SKM-1 treated with dmso at 0.1 percent for 144 hours (cell line): ENCODE measurements around the gene TNFSF8.

Source experiments
- DNase-seq: peaks from one replicate; lab custom pipeline; 2025; ENCODE audit not compliant: unreplicated experiment; lab: John Stamatoyannopoulos, UW

TNFSF8 gene

DNA sequence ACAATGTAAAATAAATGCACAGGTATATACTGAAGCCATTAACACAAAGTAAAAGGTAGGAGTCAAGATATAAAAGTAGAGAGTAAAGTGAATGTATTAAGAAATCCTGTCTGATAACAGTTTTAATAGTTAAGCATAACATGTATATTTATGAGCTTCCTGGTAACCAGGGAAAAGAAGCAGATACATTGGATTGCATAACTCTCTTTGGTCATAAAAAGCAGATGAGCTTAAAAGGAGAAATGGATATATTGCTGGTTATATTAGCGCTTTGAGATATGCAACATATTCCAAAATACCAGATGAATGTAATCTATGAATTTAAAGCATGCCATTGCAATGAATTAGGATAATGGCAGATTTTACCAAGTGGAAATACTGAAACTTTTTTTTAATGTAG lies 6.2 kb upstream of the TNFSF8 start:
- DNase-seq: no peak

DNA sequence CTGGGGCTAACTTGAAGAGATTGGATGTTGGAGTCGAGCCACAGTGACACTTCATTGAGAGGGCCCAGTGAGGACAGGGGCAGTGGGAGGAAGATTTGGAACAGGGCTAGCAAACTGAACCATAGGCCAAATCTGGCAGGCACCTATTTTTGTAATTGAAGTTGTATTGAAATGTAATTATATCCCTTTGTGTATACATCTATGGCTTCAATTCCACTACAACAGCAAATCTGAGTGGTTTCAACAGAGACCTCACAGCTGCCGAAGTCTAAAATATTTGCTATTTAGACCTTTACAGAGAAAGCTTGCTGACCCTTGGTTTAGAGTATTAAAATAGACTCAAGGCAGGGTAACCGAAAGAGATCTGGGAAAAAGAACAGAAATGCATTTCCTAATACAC lies 4.7 kb upstream of the TNFSF8 start:
- DNase-seq: no peak

DNA sequence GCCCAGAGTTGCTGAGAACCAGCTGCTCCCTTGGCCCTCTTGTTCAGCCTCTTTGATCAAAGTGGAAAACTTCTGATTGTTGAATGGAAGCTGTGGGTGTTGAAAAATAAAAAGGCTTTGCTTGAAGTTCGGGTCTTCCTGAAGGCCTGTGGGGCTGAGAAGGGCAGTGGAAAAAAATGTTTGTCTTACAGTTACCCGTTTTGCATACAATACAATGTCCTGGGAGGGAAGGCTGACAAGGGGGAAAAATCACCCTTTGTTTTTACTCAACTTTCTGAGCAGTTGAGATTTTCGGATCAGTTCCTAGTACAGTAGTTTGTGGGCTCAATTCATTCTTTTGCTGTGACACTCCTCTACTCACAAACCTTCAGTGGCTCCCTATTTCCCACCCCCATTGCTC lies 2.1 kb upstream of the TNFSF8 start:
- DNase-seq: no peak

DNA sequence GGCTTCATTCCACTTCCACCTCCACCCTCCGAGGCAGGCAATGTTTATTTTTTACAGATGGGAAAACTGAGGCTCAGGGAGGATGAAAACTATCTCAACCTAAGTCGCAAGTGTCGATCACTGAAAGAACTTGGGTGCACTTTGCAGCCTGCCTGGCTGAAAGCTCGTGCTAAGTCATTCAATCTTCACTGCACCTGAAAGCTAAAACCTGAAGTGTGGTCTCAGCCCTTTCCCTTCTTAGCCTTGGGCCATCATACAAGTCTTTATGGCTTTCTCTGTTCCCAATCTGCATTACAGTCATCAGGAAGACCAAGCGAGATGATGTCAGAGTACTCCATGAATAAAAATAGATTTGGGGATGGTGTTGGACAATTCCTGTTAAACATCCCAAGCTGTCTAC lies 1.0 kb upstream of the TNFSF8 start:
- no peak for DNase-seq

DNA sequence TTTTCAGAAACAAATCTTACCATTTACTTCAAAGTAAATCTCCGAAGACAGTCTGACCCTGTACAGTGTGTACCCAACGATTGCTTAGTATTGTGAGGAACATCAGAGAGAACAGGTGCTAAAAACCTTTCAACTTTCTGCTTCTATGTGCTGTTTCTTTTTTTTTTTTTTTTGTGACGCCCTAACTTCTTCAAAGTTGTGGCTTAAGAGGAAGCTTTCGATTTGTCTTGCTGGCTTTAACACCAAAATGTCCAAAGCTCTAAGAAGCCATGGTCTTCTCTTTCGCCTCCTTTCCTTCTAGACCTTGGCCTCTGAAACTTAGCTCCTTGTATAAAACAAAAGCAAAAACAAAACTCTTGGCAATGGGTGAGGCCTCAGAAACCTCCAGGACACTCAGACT lies 1.2 kb downstream of the TNFSF8 start:
- DNase-seq: no peak

DNA sequence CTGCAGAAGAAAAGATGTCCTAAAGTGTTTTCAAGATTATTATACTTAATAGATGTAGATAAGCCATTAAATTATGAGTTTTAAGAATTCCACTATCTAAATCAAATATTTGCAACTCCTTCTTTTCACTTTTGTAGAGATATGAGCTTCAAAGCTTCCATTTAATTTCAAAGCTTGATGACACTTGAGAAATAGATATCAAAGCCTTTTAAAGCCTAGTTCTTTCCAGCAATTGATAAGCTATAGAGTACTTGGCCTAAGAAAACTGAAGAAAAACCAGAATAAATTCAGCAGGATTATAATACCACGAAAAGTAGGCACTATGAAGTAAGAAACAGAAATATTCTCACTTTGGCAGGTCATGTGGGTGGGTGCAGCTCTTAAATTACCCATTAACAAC lies 1.7 kb downstream of the TNFSF8 start:
- DNase-seq: no peak

DNA sequence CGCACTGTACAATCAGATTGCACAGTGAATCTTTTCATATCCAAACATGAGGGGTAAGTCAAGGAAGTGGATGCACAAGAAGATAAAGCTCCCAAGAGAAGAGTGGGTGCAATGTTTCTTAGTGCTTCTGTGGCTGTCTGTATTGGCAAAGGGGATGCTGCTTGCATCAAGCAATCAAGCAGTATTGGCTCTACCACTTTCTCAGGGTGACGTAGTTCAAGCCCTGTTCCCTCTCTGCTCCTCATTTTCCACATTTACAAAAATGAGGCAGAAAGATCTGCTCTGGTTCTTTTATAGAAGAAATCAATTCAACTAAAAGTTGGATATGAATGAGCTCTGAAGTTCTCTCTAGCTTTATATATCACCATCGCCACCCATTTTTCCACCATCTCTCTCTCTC lies 2.3 kb downstream of the TNFSF8 start:
- no peak for DNase-seq

DNA sequence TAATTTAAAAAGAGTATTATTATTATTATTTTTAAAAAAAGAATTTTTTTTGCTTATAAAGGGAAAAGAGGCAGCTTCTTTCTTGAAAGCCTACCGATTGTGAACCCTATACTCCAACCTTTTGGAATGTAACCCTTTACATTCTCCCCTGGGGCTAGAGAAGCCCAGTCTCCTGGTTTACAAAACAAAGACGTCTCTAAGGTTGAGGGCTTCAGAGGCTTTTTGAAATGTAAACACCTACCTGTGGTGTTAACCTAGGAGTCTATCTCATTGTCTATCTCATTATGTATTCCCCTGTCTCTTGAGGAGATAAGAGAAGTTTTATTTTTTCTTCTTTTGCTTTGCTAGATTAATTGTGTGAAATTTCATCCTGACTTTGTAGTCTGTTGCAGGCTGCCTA lies 4.7 kb downstream of the TNFSF8 start:
- DNase-seq: no peak

DNA sequence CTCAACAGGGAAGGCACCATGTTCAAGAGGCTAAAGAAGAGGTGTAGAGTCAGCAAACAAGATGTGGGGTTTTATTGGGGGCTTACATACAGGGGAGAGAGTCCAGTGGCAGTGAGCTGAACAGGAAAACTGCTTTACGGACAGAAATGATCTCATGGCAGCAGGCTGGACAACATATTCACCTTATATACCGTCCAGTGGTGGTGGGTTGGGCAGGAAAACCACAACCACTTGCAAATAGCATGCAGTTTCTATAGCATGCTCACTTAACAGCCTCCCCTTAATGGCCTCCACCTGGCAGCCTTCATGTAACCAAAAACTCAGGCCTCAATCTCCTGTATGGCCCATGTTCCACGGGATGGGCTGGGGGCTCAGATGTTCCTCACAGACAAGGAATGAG lies 5.4 kb downstream of the TNFSF8 start:
- DNase-seq: no peak

DNA sequence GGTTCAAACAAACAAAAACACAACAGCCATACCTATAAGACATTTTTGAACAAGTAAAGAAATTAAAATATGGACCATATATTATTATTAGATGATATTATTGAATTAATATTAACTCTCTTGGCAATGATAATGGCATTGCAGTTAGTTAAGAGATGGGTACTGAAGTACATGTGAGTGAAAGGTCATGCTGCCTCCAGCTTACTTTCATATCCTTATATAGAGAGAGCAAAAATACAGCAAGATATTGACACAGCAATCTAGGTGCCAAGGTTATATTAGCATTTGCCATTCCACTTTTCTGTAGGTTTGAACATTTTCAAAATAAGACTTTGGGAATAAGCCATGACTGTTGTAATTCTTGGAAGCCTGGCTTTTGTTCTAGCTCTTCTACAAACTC lies 6.1 kb downstream of the TNFSF8 start:
- DNase-seq: no peak

DNA sequence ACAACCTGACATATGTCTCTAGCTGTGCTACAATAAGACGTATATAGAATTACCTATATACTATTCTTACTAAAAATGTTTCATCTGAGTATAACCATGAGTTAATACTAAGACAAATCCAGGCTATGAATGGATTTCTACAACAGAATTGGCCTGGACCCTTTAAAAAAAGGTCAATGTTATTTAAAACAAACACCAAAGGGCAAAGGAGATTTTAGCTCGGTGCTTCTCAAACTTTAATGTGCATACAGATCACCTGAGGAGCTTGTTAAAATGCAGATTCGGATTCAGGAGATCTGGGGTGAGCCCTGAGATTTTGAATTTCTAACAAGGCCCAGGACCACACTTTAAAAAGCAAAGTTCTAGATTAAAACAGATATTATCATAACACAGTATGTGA lies 6.5 kb downstream of the TNFSF8 start:
- DNase-seq: no peak

DNA sequence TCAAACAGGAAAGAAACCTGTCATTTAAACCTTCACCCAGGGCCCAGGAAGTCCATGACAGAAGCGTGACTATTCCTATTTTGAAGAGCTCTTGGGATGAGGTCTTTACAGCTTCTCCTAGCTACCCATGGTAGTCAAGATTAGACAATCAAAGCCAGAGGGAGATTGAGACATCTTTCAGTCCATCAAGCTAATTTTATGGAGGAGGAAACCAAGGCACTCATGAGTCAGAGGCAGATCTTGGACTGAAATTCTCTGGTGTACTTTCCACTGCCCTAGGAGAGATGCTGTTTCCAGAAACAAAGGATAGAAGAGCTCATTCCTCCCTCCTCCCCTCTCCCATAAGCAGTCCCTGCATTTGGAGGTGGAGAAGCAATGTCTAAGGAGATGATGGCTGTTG lies 9.2 kb downstream of the TNFSF8 start:
- DNase-seq: no peak

DNA sequence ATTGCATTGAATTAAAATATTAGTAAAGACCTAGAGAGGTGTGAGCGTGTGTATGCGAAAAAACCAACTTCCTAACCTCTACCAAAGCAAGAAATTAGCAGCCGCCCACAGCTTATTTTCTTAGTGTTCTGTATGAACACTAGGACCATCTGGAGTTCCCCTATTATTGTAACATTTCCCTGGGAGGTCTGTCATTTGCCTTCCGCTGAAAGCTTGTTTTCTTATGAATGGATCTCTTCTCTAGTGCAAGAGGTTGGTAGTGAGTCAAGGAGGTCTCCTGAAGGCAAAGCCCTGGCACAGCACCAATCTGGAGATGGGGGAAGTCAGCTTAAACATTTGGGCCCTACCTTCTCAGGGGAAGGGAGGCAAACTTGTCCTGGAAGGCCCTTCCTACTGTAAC lies 10.8 kb downstream of the TNFSF8 start:
- DNase-seq: no peak

DNA sequence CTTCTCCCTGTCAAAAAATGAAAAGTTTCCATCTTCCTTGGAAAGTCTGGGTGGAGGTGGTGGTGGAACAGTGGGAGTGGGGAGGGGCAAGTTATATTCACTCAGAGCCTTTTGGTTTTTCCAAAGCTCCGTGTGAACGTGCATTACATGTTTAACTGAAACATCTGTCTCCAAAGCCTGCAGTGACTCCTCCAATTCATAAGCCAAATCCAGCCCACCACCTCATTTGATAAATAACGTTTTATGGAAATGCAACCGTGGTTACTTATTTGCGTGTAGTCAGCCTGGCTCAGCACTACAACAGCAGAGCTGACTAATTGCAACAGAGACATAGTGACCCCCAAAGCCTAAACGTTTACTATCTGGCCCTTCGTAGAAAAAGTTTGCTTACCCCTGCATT lies 13.9 kb downstream of the TNFSF8 start:
- DNase-seq: no peak

DNA sequence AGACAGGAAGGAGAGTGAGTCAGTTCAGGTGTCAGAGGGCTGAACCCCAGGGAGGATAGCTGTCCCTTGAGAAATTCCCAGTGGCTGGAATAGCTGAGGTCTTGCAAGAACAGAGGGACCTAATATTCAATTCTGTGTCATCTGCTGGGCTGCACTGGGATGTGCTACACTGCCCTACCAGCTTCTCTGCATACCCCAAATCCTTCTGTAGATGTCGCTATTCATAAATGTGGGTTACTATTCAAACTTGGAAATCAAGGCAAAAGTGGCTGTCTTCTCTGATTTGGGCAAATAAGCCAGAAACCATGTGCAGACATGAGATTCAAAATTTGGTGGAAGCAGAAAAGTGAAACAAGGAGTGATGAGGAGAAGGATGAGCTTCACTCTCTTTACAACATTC lies 16.3 kb downstream of the TNFSF8 start:
- no peak for DNase-seq

DNA sequence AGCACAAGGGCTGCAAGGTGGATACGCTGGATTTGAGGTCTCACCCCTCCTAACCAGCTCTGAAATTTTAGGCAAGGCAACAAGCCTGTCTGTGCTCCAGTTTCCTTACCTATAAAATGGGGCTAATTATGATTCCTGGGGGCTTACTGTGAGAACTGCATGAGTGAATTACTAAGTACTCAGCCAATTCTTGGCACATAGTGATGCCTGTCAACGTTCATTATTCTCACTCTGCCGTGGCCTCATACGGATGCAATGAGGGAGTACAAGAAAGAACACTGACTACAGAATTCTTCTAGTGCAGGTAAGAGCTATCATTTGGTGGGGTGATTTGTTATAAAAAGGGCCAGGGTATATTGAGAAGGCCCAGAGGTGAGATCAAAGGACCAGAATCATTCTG lies 16.7 kb downstream of the TNFSF8 start:
- DNase-seq: no peak

DNA sequence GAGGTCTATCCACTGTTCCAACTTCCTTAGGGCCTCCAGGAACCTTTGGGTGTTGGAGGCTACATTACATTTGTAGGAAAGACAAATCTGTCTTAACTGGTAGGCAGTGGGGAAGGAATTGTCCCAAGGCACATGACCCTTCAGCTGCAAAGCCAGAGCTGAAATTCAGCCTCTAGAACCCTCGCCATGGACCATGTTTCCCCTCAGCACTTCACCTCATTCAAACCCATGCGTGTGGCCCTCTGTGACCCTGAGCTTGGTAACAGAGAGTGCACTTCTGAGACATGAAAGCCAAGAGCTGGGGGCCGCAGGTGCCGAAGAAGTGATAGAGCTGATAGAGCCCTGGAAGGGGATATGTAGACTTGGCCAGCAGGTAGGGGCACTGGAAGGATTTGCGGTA lies 17.2 kb downstream of the TNFSF8 start:
- DNase-seq: no peak

DNA sequence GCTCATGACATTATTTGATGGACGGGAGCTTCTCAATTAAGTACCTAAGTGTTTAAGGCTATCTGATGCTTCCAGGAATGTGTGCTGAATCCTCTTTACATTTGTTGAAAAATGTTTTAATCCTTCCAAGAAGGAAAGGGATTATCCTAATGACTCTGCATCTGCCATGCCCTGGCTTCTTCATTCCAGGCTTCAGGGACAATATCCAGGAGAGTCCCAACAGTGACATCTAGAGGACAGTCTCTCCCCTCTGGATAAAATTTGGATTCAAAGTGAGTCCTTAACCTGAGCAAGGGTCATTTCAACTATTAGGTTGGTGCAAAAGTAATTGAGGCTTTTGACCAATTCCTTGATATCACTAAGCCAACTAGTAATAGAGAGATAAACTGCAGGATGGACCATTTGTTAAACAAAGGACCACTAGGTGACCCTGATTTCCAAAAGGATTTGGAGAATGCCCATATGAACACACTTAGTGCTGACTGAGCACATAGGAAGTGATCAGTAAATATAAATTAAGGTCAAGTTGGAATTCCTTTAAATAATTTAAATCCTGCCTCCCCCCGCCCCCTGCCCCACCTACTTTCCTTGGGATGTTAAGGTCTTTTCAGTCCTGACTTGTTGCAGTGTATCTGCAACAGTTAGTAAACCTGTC lies 19.1 kb downstream of the TNFSF8 start:
- DNase-seq: no peak

DNA sequence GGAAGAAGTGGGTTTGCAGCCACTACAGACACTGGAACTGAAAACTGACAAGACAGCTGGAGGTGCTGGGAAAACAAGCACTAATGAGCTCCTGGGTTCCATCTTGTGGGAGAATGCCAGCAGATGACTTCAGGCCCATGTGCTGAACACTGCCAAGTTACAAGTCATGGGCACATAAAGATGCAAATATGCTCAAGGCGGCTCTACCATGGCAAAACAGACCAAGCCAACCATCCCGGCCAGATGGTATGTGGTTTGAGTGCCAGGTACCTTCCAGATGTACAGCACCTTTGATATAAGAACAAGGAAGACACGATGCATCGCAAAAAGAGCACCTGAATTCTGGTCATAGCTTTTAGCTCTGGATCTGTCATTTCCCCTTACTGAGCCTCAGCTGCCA lies 19.9 kb downstream of the TNFSF8 start:
- no peak for DNase-seq

DNA sequence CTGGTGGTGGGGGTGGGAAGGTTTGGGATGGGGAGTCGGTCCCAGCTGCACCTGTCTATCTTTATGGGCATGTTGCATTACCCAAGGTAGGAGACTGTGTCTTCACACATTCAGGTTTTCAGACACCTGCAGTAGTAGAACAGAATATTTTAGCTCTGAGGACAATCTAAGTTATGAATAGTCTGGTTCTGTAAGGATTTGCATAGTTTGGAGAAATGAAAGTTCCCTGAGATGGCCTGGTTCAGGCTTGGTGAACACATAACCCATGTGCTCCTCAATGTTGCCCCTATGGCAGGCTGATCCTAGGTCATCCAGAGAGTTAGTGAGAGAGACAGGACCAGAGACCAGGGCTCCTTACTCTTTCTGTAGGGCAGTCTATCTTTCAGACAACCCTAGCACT lies 20.7 kb downstream of the TNFSF8 start:
- DNase-seq: no peak

DNA sequence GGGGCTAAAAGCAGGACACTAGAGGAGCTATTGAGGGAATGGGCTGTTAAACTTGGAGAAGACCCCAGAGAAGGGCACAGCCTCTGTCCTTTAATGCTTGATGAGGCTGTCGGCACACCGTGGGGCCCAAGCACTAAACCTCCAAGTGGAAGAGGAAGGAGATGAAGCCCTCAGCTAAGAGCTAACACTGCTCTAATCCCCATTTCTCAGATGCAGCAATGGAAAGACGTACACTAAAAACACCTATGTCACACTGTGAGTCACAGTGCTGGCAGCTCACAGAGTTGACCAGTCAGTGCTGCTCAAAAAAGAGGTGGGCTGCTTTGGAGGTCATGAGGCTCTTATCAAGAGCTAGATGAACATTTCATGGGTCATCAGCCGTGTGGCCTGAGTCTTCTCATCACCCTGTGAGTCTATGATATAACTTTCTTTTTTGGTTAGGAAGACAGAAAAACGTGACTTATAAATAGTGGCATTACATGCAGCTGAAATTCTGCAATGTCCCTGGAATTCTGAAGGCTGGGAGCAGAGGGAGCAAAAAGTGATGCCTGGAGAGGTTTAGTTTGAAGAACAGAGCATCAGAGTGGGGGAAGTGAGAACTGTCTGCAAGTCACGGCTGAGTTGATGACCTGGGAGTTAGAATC lies 21.5 kb downstream of the TNFSF8 start:
- no peak for DNase-seq

DNA sequence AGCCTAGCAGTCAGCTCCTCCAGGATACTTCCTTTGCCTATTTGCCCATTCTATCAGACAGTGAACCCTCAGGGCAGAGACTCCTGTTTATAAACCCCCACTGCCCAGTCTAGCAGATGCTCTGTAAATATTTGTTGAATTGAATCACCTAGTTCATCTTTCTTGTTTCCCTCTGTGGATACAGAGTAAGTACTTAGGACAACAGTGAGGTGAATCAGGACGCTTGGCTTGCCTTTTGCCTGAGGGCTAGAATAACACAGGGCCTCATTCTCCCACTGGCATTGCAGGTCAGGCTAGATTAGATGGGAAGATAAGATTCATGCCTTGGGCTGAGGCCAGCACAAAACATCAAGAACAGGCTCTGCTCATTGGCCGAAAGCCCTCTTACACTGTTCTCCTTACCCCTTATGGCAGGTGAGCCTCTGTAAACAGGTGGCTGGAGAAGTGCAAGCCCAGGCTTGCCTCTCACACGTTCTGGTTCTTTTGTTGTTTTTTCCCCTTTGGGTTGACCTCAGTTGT lies 22.2 kb downstream of the TNFSF8 start:
- no peak for DNase-seq

DNA sequence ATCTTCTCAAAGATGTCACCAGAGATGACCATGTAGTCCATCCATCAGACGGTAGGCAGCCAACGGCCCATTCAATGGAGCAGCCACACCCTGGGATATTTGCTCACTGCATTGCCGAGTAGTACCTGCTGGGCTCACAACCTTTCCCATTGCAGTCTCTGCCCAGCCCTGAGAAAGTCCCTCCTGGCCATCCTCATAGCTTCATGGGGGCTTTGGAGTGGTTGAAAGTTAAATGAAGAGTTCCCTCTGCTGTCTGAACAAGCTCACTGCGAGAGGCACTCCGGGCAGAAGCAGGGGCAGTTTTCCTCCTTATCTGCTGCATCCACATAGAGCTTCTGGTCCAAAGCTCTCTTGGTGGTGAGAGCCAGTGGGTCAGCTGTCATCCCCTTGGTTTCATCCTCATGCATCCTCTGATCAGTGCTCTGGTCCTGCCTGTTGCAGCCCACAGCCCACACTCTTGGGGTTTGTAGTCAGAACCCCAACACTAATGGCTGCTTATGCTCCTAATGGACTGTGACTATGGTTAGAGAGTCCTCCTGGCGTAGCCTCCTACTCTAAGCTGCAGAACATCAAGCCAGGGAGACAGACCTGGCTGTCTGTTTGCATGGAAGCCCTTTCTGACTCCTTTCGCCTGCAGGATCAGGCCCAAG lies 23.3 kb downstream of the TNFSF8 start:
- no peak for DNase-seq
